HG03135 (cell line): ENCODE data around the gene MOB3B.
"Not testable (repeated sequence)": the region's sequence is repeated elsewhere in the genome, so short reads cannot be mapped to it uniquely, and the experiment has no call there.

ENCODE experiments used
- ATAC-seq: cut with Tn5 transposase; IDR thresholded peaks from one replicate; pipeline ENCODE4 v1.9.1; 2021; ENCODE audit warnings: mild to moderate bottlenecking, moderate library complexity; ENCODE audit not compliant: unreplicated experiment

MOB3B gene

GRCh38 chr9:27482709-27483108 lies 46.9 kb downstream of the MOB3B start:
- no peak for ATAC-seq

GRCh38 chr9:27478322-27478721 lies 51.3 kb downstream of the MOB3B start:
- no peak for ATAC-seq

- no peak for ATAC-seq
Observed at GRCh38 chr9:27476870-27477515, 52.6 kb downstream of the MOB3B start.

- ATAC-seq, result no peak
Observed at GRCh38 chr9:27475057-27475595, 54.5 kb downstream of the MOB3B start.

- ATAC-seq, result no peak
Observed at GRCh38 chr9:27474305-27474704, 55.3 kb downstream of the MOB3B start.

GRCh38 chr9:27473111-27473529 lies 56.5 kb downstream of the MOB3B start:
- no peak for ATAC-seq

- no peak for ATAC-seq
Observed at GRCh38 chr9:27472195-27472594, 57.4 kb downstream of the MOB3B start.

GRCh38 chr9:27471789-27472188 lies 57.8 kb downstream of the MOB3B start:
- no peak for ATAC-seq

DNA sequence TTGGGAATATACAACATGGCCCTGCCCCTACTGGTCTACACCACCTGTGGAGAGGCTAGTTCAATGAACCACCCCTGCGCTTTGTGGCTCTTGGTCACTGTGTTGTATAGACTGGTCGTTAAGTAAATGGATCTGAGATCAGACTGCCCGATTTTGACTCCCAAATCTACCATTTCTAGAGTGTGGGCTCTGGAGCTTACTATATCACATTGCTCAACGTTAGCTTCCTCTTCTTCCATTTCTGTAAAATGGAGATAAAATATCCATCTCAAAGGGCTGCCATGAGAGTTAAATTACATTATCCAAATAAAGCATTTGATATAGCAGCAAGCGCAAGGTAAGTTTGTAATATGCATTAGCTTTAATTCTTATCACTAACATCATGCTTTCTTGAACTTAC lies 58.2 kb downstream of the MOB3B start:
- ATAC-seq, result no peak

- no peak for ATAC-seq
Observed at GRCh38 chr9:27470291-27470856, 59.2 kb downstream of the MOB3B start.

GRCh38 chr9:27469550-27469949 lies 60.1 kb downstream of the MOB3B start:
- no peak for ATAC-seq

GRCh38 chr9:27468462-27469110 lies 61.0 kb downstream of the MOB3B start:
- no peak for ATAC-seq

- ATAC-seq, result no peak
Observed at GRCh38 chr9:27468000-27468399, 61.6 kb downstream of the MOB3B start.

DNA sequence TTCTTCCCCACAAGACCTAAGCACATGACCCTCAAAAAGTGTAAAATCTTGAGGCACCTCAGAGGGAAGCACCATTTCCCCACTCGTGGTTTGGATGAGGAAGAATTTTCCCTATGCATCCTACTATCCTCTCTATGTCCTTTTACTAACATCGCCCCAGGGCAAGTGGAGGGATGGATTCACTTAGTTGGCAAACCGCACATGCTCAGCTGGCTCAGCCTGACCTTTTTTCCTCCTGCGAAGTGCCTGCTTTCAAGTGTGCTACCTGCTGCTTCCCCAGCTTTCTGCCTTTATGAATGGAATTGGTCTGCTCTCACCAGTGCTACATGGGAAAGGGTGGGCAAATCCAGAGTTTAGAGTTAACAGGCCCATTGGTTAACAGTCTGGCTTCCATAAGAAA lies 62.1 kb downstream of the MOB3B start:
- ATAC-seq, result no peak

- not testable (repeated sequence) for ATAC-seq
Observed at GRCh38 chr9:27466516-27466915, 63.1 kb downstream of the MOB3B start.

DNA sequence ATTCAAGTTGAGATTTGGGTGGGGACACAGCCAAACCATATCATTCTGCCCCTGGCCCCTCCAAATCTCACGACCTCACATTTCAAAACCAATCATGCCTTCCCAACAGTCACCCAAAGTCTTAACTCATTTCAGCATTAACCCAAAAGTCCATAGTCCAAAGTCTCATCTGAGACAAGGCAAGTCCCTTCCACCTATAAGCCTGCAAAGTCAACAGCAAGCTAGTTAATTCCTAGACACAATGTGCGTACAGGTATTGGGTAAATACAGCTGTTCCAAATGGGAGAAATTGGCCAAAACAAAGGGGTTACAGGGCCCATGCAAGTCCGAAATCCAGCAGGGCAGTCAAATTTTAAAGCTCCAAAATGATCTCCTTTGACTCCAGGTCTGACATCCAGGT lies 64.7 kb downstream of the MOB3B start:
- not testable (repeated sequence) for ATAC-seq

GRCh38 chr9:27462846-27463245 lies 66.8 kb downstream of the MOB3B start:
- no peak for ATAC-seq

DNA sequence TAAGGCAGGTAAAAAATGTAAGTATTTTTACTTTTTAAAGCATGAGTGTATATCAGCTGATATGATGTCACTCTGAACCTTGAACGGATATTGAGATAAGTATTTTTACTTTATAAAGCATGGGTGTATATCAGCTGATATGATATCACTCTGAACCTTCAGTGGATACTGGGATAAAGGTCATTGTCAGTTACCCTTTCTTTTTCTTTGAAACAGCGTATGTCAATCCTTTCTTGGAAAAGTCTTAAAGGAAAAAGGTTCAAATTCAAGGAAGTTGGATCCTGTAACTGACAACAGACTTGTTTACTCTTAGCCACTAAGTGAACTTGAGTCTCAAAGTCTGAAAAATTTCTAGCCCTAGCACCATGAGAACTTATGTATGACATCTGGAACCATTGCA lies 67.2 kb downstream of the MOB3B start:
- ATAC-seq, result no peak

- peak; percentile 91 for ATAC-seq
Observed at GRCh38 chr9:27460226-27461023, 69.2 kb downstream of the MOB3B start.

GRCh38 chr9:27457445-27457844 lies 72.2 kb downstream of the MOB3B start:
- no peak for ATAC-seq

GRCh38 chr9:27453860-27454553 lies 75.6 kb downstream of the MOB3B start:
- ATAC-seq, result no peak
